ENCODE measurements around the gene KANSL1. TPM values are rescaled to one million over a fixed set of nuclear protein-coding genes. Genes with fewer than 3 reads are reported as not detected.

KANSL1 gene
- total RNA-seq, 1 experiment from 2014 or later: 67.1 TPM

- intact Hi-C loops (cut with micrococcal nuclease): no loop called here
- DNase-seq (ENCODE audit: unreplicated experiment): no peak
- no TSS peak for BruUV-seq (replicated peaks)
- H3K36me3 Mint-ChIP-seq (ENCODE audit: insufficient read depth, unreplicated experiment): peaks cover 6% of the 10 kb centered on the region
- no peak overlapping the region for H3K4me3 Mint-ChIP-seq (ENCODE audit: unreplicated experiment)
- no peak for TF ChIP-seq CTCF (IDR thresholded peaks at IDR 0.05; ENCODE audit: unreplicated experiment)
- no peaks in the 10 kb centered on the region for H3K27me3 Mint-ChIP-seq (ENCODE audit: insufficient read depth, unreplicated experiment)
- CTCF ChIA-PET: interaction anchor here (0.9 kb wide), 1 partner anchor 9 kb away, joined by 3 read pairs; no protein-coding TSS in a partner anchor
- H3K9me3 Mint-ChIP-seq (ENCODE audit: unreplicated experiment): no peaks in the 10 kb centered on the region
- H3K4me1 Mint-ChIP-seq (ENCODE audit: insufficient read depth, unreplicated experiment): peaks cover 45% of the 10 kb centered on the region
- POLR2A ChIA-PET: interaction anchor here (1.3 to 5.3 kb wide), 4 partner anchors 10 to 64 kb away, joined by 4 to 34 read pairs (median 4); no protein-coding TSS in a partner anchor
- no peak overlapping the region for H3K27ac Mint-ChIP-seq (ENCODE audit: low read depth, unreplicated experiment)
Measured at GRCh38 chr17:46099865-46100264, 93.4 kb downstream of the KANSL1 start.

DNA sequence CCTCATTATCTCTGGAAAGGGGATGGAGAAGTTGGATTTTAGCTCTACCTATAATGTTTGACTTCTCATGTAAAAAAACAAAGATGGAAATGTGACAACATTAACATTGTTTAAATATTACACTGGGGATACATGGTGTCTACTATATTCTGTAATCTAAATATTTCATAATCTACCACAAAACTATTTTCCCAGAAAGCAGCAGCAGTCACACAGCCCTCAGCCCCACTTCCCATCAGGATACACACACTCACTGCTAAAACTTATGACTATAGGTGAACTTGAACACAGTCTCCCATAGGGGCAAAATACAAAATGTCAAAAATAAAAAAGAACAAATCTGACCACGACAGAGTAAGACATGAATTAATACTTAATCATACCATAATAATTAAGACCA lies 95.7 kb downstream of the KANSL1 start:
- ChIA-PET CTCF (no interaction called here), POLR2A (interaction anchor here (5.3 kb wide), 1 partner anchor 8 kb away, joined by 34 read pairs; no protein-coding TSS in a partner anchor)
- no TSS peak for BruUV-seq (replicated peaks)
- peak; percentile 40 for DNase-seq (ENCODE audit: unreplicated experiment)
- TF ChIP-seq CTCF (IDR thresholded peaks at IDR 0.05; ENCODE audit: unreplicated experiment): no peak
- no peaks in the 10 kb centered on the region for H3K27me3 Mint-ChIP-seq (ENCODE audit: insufficient read depth, unreplicated experiment)
- H3K27ac Mint-ChIP-seq (ENCODE audit: low read depth, unreplicated experiment): peak overlapping the region; percentile 86
- peaks cover 24% of the 10 kb centered on the region for H3K36me3 Mint-ChIP-seq (ENCODE audit: insufficient read depth, unreplicated experiment)
- H3K4me1 Mint-ChIP-seq (ENCODE audit: insufficient read depth, unreplicated experiment): peaks cover 30% of the 10 kb centered on the region
- intact Hi-C loops (cut with micrococcal nuclease): no loop called here
- H3K9me3 Mint-ChIP-seq (ENCODE audit: unreplicated experiment): no peaks in the 10 kb centered on the region
- no peak overlapping the region for H3K4me3 Mint-ChIP-seq (ENCODE audit: unreplicated experiment)

GRCh38 chr17:46092991-46093390 lies 100.2 kb downstream of the KANSL1 start:
- intact Hi-C loops (cut with micrococcal nuclease): no loop called here
- H3K9me3 Mint-ChIP-seq (ENCODE audit: unreplicated experiment): no peaks in the 10 kb centered on the region
- peaks cover 10% of the 10 kb centered on the region for H3K4me1 Mint-ChIP-seq (ENCODE audit: insufficient read depth, unreplicated experiment)
- DNase-seq (ENCODE audit: unreplicated experiment): no peak
- TF ChIP-seq CTCF (IDR thresholded peaks at IDR 0.05; ENCODE audit: unreplicated experiment): no peak
- BruUV-seq (replicated peaks): no TSS peak
- CTCF ChIA-PET: no interaction called here
- H3K27ac Mint-ChIP-seq (ENCODE audit: low read depth, unreplicated experiment): no peak overlapping the region
- H3K4me3 Mint-ChIP-seq (ENCODE audit: unreplicated experiment): no peak overlapping the region
- POLR2A ChIA-PET: interaction anchor here (0.8 to 1.4 kb wide), 3 partner anchors 11 to 100 kb away, joined by 3 to 5 read pairs (median 3); partner anchors contain the start of gene KANSL1
- H3K36me3 Mint-ChIP-seq (ENCODE audit: insufficient read depth, unreplicated experiment): peaks cover 51% of the 10 kb centered on the region
- no peaks in the 10 kb centered on the region for H3K27me3 Mint-ChIP-seq (ENCODE audit: insufficient read depth, unreplicated experiment)

DNA sequence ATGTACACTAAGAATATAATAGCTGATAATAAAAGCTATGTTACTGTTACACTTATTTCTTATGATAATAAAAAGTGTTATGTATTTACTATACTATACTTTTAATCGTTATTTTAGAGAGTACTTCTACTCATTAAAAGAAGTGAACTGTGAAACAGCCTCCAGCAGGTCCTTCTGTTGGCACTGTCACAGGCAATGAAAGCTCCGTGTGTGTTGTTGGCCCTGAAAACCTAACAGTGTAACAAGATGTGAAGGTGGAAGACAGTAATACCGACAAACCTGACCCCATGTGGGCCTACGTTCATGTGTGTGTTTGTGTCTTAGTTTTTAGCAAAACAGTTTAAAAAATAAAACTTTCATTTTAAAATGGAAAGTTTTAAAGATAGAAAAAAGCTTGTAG lies 102.4 kb downstream of the KANSL1 start:
- Mint-ChIP-seq H3K9me3 (ENCODE audit: unreplicated experiment) (no peaks in the 10 kb centered on the region), H3K36me3 (ENCODE audit: insufficient read depth, unreplicated experiment) (peaks cover 50% of the 10 kb centered on the region), H3K27me3 (ENCODE audit: insufficient read depth, unreplicated experiment) (no peaks in the 10 kb centered on the region), H3K4me3 (ENCODE audit: unreplicated experiment) (no peak overlapping the region), H3K4me1 (ENCODE audit: insufficient read depth, unreplicated experiment) (no peaks in the 10 kb centered on the region), H3K27ac (ENCODE audit: low read depth, unreplicated experiment) (no peak overlapping the region)
- intact Hi-C loops (cut with micrococcal nuclease): no loop called here
- ChIA-PET POLR2A (interaction anchor here (0.8 to 3.8 kb wide), 5 partner anchors 8 to 83 kb away, joined by 3 to 34 read pairs (median 4); no protein-coding TSS in a partner anchor), CTCF (interaction anchor here (0.8 to 1.5 kb wide), 3 partner anchors 8 to 103 kb away, joined by 3 to 5 read pairs (median 4); partner anchors contain the start of gene KANSL1)
- DNase-seq (ENCODE audit: unreplicated experiment): no peak
- TF ChIP-seq CTCF (IDR thresholded peaks at IDR 0.05; ENCODE audit: unreplicated experiment): no peak
- no TSS peak for BruUV-seq (replicated peaks)
